Progenitor cell of endocrine pancreas (in vitro differentiated cells): ENCODE measurements around the gene CCDC152. TPM values are rescaled to one million over a fixed set of nuclear protein-coding genes. Genes with fewer than 3 reads are reported as not detected.
A peak's percentile ranks its signal among the peaks of the same experiment; 100 is the strongest.
"Not testable (repeated sequence)": the region's sequence is repeated elsewhere in the genome, so short reads cannot be mapped to it uniquely, and the experiment has no call there.

ENCODE experiments used
- DNase-seq: peaks from one replicate; pipeline ENCODE4 v3.0.0; 2021; ENCODE audit warnings: low spot score; ENCODE audit not compliant: unreplicated experiment
- H3K27ac Mint-ChIP-seq: 2 replicates; pipeline ENCODE4 v1.8.0; 2021; ENCODE audit warnings: mild to moderate bottlenecking, moderate library complexity, mixed read lengths
- H3K27me3 Mint-ChIP-seq: 2 replicates; pipeline ENCODE4 v1.8.0; 2021; ENCODE audit warnings: mixed read lengths
- H3K36me3 Mint-ChIP-seq: 2 replicates; pipeline ENCODE4 v1.8.0; 2022; ENCODE audit warnings: mixed read lengths; ENCODE audit not compliant: insufficient read depth
- H3K4me1 Mint-ChIP-seq: 2 replicates; pipeline ENCODE4 v1.8.0; 2021; ENCODE audit warnings: low read depth, mixed read lengths
- H3K4me3 Mint-ChIP-seq: 2 replicates; pipeline ENCODE4 v1.8.0; 2021; ENCODE audit warnings: low read depth, mild to moderate bottlenecking, moderate library complexity, mixed read lengths
- H3K9me3 Mint-ChIP-seq: 2 replicates; pipeline ENCODE4 v1.8.0; 2021; ENCODE audit warnings: low read depth, mixed read lengths
- CTCF ChIP-seq: fragments of 200-600 bp; sonication (generic); IDR thresholded peaks from one replicate; pipeline ENCODE4 v1.5.0; 2021; ENCODE audit warnings: antibody characterized with exemption, mild to moderate bottlenecking; ENCODE audit not compliant: unreplicated experiment
- total RNA-seq: library from RNA; stranded (reverse); gene quantifications from 2 replicates; pipeline ENCODE4 v1.2.1, GENCODE V29; 2021

The CCDC152 gene
- total RNA-seq, 1 donor from 2014 or later: 0.17 TPM

DNA sequence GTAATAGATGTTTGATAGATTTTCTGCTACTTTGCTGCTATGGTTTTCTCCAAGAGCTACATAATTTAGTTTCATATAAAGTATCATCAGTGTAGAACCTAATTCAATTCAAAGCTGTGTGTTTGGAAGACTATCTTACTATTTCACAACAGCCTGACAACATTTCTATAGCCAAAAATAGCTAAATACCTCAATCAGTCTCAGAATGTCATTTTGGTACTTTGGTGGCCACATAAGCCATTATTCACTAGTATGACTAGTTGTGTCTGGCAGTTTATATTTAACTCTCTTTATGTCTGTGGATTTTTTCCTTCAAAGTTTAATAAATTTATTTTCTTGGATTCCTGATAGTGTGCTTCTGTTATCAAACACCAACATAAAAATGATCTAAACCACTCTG is 35.1 kb upstream of the CCDC152 start:
- H3K36me3 Mint-ChIP-seq: no peaks in the 10 kb centered on the region

GRCh38 chr5:42734531-42735058 is 22.0 kb upstream of the CCDC152 start:
- H3K4me1 Mint-ChIP-seq, H3K9me3 Mint-ChIP-seq, DNase-seq, H3K36me3 Mint-ChIP-seq, H3K27me3 Mint-ChIP-seq: not testable (repeated sequence)
- peak overlapping the region; percentile 40 for H3K4me3 Mint-ChIP-seq
- H3K27ac Mint-ChIP-seq: peak overlapping the region; percentile 37

More for the DNA sequence above, 35.1 kb upstream of the CCDC152 start:
- no peak for TF ChIP-seq CTCF
- Mint-ChIP-seq H3K9me3 (no peaks in the 10 kb centered on the region), H3K27me3 (no peaks in the 10 kb centered on the region), H3K4me1 (no peaks in the 10 kb centered on the region), H3K4me3 (no peak overlapping the region), H3K27ac (no peak overlapping the region)
- DNase-seq: no peak

GRCh38 chr5:42740920-42741319 is 15.7 kb upstream of the CCDC152 start:
- no peaks in the 10 kb centered on the region for H3K4me1 Mint-ChIP-seq
- peaks cover 5% of the 10 kb centered on the region for H3K9me3 Mint-ChIP-seq
- H3K4me3 Mint-ChIP-seq: no peak overlapping the region
- H3K36me3 Mint-ChIP-seq: peaks cover 1% of the 10 kb centered on the region
- TF ChIP-seq CTCF: no peak
- H3K27me3 Mint-ChIP-seq: no peaks in the 10 kb centered on the region
- H3K27ac Mint-ChIP-seq: no peak overlapping the region
- no peak for DNase-seq

- Mint-ChIP-seq H3K27me3 (no peaks in the 10 kb centered on the region), H3K4me3 (no peak overlapping the region), H3K9me3 (peaks cover 5% of the 10 kb centered on the region), H3K36me3 (peaks cover 1% of the 10 kb centered on the region), H3K27ac (no peak overlapping the region), H3K4me1 (no peaks in the 10 kb centered on the region)
- TF ChIP-seq CTCF: peak; percentile 43
- DNase-seq: no peak
Measured at GRCh38 chr5:42745426-42745825, 11.2 kb upstream of the CCDC152 start.

DNA sequence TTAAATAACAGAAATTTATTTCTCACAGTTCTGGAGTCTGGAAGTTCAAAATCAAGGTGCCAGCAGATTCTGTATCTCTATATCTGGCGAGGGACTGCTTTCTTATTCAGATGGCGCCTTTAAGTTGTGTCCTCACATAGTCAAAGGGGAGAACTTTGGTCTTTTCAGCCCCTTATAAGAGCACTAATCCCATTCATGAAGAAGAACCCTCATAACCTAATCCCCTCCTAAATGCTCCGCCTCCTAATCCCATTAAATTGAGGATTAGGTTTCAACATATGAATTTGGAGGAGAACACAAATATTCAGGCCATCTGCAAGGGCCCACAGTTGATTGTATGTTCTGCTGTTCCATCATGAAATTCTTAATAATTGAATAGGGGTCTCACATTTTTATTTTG is 10.8 kb upstream of the CCDC152 start:
- Mint-ChIP-seq H3K36me3 (peaks cover 1% of the 10 kb centered on the region), H3K27me3 (no peaks in the 10 kb centered on the region), H3K4me3 (no peak overlapping the region), H3K27ac (no peak overlapping the region), H3K9me3 (peaks cover 5% of the 10 kb centered on the region), H3K4me1 (no peaks in the 10 kb centered on the region)
- no peak for DNase-seq
- TF ChIP-seq CTCF: no peak

DNA sequence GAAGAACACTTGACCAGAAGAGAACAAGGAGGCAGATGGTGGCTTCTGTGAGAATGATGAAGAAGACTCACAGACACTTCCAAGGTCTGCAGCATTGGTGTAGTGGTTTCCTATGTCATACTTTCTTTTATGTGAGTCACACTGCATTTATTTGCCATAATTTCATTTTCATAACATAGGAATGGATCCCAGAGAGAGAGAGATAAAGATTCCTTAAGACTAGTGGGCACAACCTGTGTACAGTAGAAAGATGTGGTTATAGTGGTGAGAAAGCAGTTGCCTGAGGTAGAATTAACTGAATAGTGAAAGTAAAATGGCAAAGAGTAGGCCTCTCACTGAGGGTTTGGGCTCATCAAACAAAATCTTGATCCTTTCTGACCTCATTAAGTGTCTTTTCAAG is 7.6 kb upstream of the CCDC152 start:
- no peak for DNase-seq
- no peak overlapping the region for H3K4me3 Mint-ChIP-seq
- no peaks in the 10 kb centered on the region for H3K9me3 Mint-ChIP-seq
- H3K4me1 Mint-ChIP-seq: peaks cover 2% of the 10 kb centered on the region
- no peaks in the 10 kb centered on the region for H3K36me3 Mint-ChIP-seq
- no peak for TF ChIP-seq CTCF
- H3K27ac Mint-ChIP-seq: no peak overlapping the region
- no peaks in the 10 kb centered on the region for H3K27me3 Mint-ChIP-seq
